HepG2 (cell line): ENCODE data around the gene MAP2K2.

Source experiments
- ADNP ChIP-seq: sonication (generic); formaldehyde crosslinking; IDR thresholded peaks from 2 replicates; pipeline ENCODE4 v1.4.0; 2020; ENCODE audit warnings: missing genetic modification reagents
- ARNT ChIP-seq: fragments of 450-650 bp; IDR thresholded peaks from 2 replicates; pipeline ENCODE4 v1.6.1; 2017
- BRD4 ChIP-seq: sonication (generic); formaldehyde crosslinking; IDR thresholded peaks from 2 replicates; pipeline ENCODE4 v1.4.0; 2020; ENCODE audit warnings: missing genetic modification reagents
- FOXA1 ChIP-seq, 2 experiments: fragments of 450-650 bp in 1 of 2; sonication (generic) in 1 of 2; formaldehyde crosslinking in 1 of 2; IDR thresholded peaks; 2 replicates each; pipeline versions ENCODE4 v1.4.0 to v1.6.1; 2016 to 2020; ENCODE audit warnings: missing genetic modification reagents in 1 of 2
- KLF9 ChIP-seq: IDR thresholded peaks from 2 replicates; pipeline ENCODE4 v1.6.1; 2016; ENCODE audit warnings: low read depth
- SAP130 ChIP-seq: IDR thresholded peaks from 2 replicates; pipeline ENCODE4 v1.6.1; 2016; ENCODE audit warnings: low read depth
- SIN3A ChIP-seq: IDR thresholded peaks from 2 replicates; pipeline ENCODE4 v1.6.1; 2011; ENCODE audit warnings: low read depth, mild to moderate bottlenecking, control low read depth, low read length, borderline replicate concordance
- TCF7L2 ChIP-seq: IDR thresholded peaks from 2 replicates; pipeline ENCODE4 v1.6.1; 2011; ENCODE audit warnings: mild to moderate bottlenecking, low read depth, low read length, moderate library complexity
- ZSCAN21 ChIP-seq: sonication (generic); formaldehyde crosslinking; IDR thresholded peaks from 2 replicates; pipeline ENCODE4 v1.8.0; 2022; ENCODE audit warnings: mild to moderate bottlenecking, missing genetic modification reagents, moderate library complexity, borderline replicate concordance
- TF ChIP-seq, protein P1 (sequence below): sonication (generic); formaldehyde crosslinking; IDR thresholded peaks from 2 replicates; pipeline ENCODE4 v1.4.0; 2020; ENCODE audit warnings: missing genetic modification reagents, borderline replicate concordance
- TF ChIP-seq, protein P2 (sequence below): sonication (generic); formaldehyde crosslinking; IDR thresholded peaks from 2 replicates; pipeline ENCODE4 v1.4.0; 2020; ENCODE audit warnings: mild to moderate bottlenecking, missing genetic modification reagents
- TF ChIP-seq, protein P3 (sequence below): sonication (generic); formaldehyde crosslinking; IDR thresholded peaks from 2 replicates; pipeline ENCODE4 v1.8.1; 2023; ENCODE audit warnings: mild to moderate bottlenecking, inconsistent platforms, moderate library complexity, missing genetic modification reagents, borderline replicate concordance
- TF ChIP-seq, protein P4 (sequence below): sonication (generic); formaldehyde crosslinking; IDR thresholded peaks from 2 replicates; pipeline ENCODE4 v1.5.0; 2020; ENCODE audit warnings: mild to moderate bottlenecking, missing genetic modification reagents, moderate library complexity
- TF ChIP-seq, protein P5 (sequence below): IDR thresholded peaks from 2 replicates; pipeline ENCODE4 v1.6.1; 2012; ENCODE audit warnings: inconsistent platforms

DNA sequence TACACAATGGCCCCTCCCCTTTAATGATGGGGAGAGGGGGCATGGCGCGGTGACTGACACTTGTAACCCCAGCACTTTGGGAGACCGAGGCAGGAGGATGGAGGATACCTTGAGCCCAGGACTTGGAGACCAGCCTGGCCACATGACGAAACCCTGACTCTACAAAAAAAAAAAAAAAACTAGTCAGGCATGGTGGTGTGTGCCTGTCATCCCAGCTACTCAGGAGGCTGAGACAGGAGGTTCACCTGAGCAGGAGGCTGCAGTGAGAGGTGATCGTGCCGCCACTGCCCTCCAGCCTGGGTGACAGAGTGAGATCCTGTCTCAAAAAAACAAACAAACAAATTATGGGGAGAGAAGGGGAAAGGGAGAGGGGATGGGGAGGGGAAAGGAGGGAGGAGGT lies 43.4 kb downstream of the MAP2K2 start:
- TF ChIP-seq FOXA1 (IDR thresholded peaks at IDR 0.05) (no peak), FOXA1 (CRISPR knock-in tag; IDR thresholded peaks at IDR 0.05) (no peak), KLF9 (CRISPR knock-in tag) (no peak), SAP130 (no peak), ARNT (no peak), SIN3A (no peak), TCF7L2 (no peak), BRD4 (no peak), ADNP (CRISPR knock-in tag) (no peak), ZSCAN21 (CRISPR knock-in tag) (no peak)
- TF ChIP-seq, protein P1, sequence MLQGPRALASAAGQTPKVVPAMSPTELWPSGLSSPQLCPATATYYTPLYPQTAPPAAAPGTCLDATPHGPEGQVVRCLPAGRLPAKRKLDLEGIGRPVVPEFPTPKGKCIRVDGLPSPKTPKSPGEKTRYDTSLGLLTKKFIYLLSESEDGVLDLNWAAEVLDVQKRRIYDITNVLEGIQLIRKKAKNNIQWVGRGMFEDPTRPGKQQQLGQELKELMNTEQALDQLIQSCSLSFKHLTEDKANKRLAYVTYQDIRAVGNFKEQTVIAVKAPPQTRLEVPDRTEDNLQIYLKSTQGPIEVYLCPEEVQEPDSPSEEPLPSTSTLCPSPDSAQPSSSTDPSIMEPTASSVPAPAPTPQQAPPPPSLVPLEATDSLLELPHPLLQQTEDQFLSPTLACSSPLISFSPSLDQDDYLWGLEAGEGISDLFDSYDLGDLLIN (CRISPR knock-in tag): no peak
- TF ChIP-seq, protein P2, sequence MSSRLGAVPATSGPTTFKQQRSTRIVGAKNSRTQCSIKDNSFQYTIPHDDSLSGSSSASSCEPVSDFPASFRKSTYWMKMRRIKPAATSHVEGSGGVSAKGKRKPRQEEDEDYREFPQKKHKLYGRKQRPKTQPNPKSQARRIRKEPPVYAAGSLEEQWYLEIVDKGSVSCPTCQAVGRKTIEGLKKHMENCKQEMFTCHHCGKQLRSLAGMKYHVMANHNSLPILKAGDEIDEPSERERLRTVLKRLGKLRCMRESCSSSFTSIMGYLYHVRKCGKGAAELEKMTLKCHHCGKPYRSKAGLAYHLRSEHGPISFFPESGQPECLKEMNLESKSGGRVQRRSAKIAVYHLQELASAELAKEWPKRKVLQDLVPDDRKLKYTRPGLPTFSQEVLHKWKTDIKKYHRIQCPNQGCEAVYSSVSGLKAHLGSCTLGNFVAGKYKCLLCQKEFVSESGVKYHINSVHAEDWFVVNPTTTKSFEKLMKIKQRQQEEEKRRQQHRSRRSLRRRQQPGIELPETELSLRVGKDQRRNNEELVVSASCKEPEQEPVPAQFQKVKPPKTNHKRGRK: no peak
- TF ChIP-seq, protein P3, sequence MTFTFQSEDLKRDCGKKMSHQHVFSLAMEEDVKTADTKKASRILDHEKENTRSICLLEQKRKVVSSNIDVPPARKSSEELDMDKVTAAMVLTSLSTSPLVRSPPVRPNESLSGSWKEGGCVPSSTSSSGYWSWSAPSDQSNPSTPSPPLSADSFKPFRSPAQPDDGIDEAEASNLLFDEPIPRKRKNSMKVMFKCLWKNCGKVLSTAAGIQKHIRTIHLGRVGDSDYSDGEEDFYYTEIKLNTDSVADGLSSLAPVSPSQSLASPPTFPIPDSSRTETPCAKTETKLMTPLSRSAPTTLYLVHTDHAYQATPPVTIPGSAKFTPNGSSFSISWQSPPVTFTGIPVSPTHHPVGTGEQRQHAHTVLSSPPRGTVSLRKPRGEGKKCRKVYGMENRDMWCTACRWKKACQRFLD (CRISPR knock-in tag): no peak
- TF ChIP-seq, protein P4, sequence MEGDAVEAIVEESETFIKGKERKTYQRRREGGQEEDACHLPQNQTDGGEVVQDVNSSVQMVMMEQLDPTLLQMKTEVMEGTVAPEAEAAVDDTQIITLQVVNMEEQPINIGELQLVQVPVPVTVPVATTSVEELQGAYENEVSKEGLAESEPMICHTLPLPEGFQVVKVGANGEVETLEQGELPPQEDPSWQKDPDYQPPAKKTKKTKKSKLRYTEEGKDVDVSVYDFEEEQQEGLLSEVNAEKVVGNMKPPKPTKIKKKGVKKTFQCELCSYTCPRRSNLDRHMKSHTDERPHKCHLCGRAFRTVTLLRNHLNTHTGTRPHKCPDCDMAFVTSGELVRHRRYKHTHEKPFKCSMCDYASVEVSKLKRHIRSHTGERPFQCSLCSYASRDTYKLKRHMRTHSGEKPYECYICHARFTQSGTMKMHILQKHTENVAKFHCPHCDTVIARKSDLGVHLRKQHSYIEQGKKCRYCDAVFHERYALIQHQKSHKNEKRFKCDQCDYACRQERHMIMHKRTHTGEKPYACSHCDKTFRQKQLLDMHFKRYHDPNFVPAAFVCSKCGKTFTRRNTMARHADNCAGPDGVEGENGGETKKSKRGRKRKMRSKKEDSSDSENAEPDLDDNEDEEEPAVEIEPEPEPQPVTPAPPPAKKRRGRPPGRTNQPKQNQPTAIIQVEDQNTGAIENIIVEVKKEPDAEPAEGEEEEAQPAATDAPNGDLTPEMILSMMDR: no peak
- TF ChIP-seq, protein P5, sequence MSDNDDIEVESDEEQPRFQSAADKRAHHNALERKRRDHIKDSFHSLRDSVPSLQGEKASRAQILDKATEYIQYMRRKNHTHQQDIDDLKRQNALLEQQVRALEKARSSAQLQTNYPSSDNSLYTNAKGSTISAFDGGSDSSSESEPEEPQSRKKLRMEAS: no peak
